LNCAP (cell line): ENCODE data around the gene EBF3.

ENCODE experiments used
- TF ChIP-seq, protein P1 (sequence below): fragments of 450-650 bp; IDR thresholded peaks from 2 replicates; pipeline ENCODE4 v1.5.1; 2017; ENCODE audit warnings: mild to moderate bottlenecking

Gene EBF3

DNA sequence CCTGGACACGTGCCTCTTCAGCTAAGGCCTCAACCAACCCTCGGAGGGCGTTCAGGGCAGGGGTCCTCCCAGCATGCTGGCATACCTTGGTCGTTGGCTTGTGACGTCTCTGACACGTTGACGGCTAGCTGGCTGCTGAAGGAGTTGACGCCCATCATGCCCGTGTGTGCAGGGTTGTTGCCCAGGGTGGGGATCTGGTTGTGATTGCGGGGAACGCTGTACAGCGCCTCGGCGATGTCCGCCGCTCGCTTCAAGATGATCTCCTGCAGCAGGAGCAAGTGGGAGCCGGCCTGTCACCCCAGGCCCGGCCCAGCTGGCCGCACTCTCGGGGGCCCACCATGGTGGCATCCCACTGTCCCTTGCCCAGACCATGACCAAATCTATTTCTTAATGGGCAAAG is 122.0 kb downstream of the EBF3 start:
- TF ChIP-seq, protein P1, sequence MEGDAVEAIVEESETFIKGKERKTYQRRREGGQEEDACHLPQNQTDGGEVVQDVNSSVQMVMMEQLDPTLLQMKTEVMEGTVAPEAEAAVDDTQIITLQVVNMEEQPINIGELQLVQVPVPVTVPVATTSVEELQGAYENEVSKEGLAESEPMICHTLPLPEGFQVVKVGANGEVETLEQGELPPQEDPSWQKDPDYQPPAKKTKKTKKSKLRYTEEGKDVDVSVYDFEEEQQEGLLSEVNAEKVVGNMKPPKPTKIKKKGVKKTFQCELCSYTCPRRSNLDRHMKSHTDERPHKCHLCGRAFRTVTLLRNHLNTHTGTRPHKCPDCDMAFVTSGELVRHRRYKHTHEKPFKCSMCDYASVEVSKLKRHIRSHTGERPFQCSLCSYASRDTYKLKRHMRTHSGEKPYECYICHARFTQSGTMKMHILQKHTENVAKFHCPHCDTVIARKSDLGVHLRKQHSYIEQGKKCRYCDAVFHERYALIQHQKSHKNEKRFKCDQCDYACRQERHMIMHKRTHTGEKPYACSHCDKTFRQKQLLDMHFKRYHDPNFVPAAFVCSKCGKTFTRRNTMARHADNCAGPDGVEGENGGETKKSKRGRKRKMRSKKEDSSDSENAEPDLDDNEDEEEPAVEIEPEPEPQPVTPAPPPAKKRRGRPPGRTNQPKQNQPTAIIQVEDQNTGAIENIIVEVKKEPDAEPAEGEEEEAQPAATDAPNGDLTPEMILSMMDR: no peak

DNA sequence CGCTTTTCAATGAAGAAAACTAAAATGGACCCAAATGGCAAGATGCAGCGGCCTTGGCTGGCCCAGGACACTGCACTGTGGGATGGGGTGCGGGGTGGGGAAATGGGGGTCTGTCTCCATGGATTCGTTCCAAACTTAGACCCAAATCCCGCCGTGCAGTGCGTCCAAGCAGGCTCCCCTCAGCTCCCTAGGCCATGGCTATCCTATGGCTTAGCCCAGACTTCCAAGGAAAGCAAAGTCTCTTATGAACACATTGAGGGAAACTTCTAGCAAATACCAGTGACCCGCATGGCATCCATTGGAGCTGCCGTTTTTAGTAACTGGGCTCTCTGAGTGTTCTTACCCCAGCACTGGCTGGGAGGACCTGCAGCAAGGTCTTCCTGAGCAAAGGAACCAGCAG is 122.5 kb downstream of the EBF3 start:
- TF ChIP-seq, protein P1: no peak

DNA sequence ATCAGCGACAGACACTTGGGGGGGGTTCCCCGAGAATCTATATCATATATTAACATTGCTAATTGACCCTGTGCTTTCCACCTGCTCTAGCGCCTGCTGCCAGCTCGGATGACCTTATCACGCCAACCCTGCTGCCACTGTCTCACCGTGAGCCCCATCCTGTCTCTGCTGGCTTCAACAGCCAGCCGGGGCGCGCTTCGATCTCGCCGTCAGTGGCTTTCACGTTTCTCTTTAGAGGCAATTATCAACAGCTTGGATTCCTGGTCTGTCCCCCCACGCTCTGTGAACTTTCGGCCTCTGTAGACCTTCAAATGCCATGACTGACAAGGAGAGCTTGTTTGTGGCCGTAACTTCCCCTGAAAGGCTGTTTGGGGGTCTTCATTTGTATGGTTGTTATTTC is 123.0 kb downstream of the EBF3 start:
- TF ChIP-seq, protein P1: no peak

DNA sequence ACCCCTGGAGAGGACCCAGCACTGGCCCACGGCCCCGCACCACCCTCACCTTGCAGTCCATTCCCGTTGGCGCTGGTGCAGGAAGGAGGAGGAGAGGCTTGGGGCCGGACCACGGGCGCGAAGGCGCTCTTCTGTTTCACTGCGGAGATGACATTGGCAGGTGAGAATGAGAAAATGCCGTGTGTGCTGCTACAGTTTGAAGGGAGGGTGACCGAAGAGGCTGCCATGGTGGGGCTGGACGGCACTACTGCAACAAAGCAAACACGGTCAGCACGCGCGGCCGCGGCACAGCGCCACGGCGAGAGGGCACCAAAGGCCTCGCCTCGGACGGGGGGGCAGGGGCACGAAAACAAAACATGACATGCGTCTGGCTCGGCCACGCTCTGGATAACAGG is 123.9 kb downstream of the EBF3 start:
- TF ChIP-seq, protein P1: no peak

DNA sequence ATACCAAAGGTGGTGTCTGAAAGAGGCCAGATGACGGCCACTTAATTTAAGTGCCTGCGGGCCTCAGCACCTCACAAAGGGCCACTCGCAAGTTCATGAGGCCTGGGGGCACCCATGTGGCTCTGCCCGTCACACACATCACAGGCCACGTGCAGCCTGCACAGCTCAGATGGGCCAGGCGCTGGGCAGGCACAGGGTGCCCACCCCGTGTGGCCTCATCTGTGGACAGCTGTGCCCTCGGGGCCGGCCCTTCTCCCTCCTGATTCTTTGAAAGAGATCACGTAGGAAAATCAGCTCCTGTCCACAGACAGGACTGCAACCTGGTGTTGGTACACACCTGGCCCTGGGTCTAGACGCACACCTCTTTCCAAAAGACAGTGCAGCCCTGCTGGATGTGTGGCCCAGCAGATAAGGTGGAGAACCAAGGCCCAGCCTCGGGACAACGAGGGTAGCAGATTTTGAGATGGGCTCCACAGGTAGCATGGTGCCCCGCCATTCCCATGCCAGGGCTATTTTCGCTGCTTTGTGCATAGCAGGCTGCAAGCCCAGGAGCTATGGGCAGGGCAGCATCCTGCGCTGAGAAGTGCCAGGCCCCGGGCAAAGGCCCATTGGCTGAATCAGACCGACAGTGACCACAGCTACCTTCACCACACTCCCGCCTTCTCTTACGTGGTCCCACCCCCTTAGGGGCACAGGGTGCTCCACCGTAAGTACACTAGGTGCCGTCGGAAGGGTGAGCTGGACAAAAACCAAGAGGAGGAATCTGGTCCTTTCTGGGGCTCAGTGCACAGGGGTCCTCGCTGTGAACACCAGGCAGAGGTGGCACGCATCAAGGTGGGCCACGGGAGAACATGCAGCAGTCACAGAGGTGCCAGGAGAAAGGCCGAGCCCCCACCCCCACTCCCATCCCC is 124.5 kb downstream of the EBF3 start:
- TF ChIP-seq, protein P1: no peak

DNA sequence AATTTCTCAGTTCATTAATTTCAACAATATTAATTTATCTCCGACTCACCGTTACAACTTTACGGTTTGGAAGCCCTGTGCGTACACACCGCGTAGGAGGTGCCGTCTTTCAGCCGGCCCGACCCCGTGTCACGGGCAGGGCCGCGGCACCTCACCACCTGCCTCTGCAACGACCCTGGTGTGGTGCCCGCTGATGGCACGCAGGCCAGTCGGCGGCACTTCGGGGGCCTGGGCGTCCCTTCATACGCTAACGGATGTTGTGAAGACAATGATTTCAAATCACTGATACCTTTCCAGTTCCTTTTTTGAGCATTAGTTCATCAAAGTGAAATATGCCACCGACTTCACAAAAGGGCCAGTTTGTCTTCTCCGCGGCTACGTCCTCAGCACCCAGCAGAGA is 125.3 kb downstream of the EBF3 start:
- TF ChIP-seq, protein P1: no peak

DNA sequence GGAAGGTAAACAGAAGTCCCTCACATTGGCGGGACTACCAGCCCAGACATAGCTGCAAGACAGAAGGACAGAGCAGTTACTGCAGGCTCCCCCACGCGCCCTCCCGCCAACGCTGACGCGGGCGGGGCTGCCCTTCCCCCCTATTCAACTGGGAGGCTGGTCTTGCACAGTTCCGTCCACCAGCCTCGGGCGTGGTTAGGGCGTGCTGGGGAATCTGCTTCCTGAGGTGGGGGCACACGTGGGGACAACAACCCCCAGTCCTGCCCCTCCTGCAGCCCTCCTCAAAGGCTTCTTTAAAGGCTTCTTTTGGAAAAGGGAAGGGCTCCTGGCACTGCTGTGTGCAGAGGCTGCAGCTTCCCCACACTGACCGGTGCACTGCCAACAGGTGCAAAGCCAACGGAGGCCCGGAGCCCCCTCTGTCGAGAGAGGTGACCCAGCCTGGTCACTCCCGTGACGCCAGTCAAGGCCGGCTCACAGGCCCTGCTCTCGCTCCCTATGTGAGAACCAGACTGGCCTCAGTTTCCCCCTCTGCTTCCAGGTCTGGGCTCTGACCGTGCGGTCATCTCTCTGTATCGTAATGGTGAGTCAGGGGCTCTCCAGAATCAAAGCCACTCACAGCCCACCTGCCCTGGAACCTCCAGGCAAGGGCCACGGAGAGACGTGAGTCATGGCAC is 126.0 kb downstream of the EBF3 start:
- TF ChIP-seq, protein P1: no peak
